RWPE2 (cell line): Measurements from ENCODE around the gene P2RX6.
"Not testable (repeated sequence)": the region's sequence is repeated elsewhere in the genome, so short reads cannot be mapped to it uniquely, and the experiment has no call there.

Experiments
- ATAC-seq: fragments of 200-7000 bp; cut with Tn5 transposase; 3 replicates; pipeline ENCODE4 v1.9.1; 2021; ENCODE audit warnings: low read depth
- DNase-seq: peaks from one replicate; pipeline ENCODE4 v3.0.0-alpha.2; 2020; ENCODE audit warnings: low spot score
- H3K27ac ChIP-seq: fragments of 450-650 bp; 2 replicates; pipeline ENCODE4 v1.5.1; 2017; ENCODE audit warnings: mild to moderate bottlenecking; ENCODE audit not compliant: poor library complexity, severe bottlenecking
- H3K27me3 ChIP-seq: fragments of 250-450 bp; sonication (Bioruptor Pico); 2 replicates; pipeline ENCODE4 v1.5.1; 2021; ENCODE audit warnings: mild to moderate bottlenecking, moderate library complexity; ENCODE audit not compliant: insufficient read depth, poor library complexity, severe bottlenecking
- H3K36me3 ChIP-seq: fragments of 250-450 bp; sonication (Bioruptor Pico); 2 replicates; pipeline ENCODE4 v1.5.1; 2020; ENCODE audit warnings: low read depth, mild to moderate bottlenecking, moderate library complexity
- H3K4me1 ChIP-seq: fragments of 250-450 bp; sonication (Bioruptor Pico); 2 replicates; pipeline ENCODE4 v1.5.1; 2021; ENCODE audit warnings: mild to moderate bottlenecking, moderate library complexity; ENCODE audit not compliant: insufficient read depth, poor library complexity, severe bottlenecking
- H3K4me3 ChIP-seq: fragments of 250-450 bp; sonication (Bioruptor Pico); 2 replicates; pipeline ENCODE4 v1.5.1; 2021; ENCODE audit warnings: mild to moderate bottlenecking, moderate library complexity; ENCODE audit not compliant: severe bottlenecking
- H3K9me3 ChIP-seq: fragments of 250-450 bp; sonication (Bioruptor Pico); 2 replicates; pipeline ENCODE4 v1.5.1; 2021; ENCODE audit warnings: mild to moderate bottlenecking, moderate library complexity; ENCODE audit not compliant: severe bottlenecking
- TF ChIP-seq, protein P1 (sequence below): fragments of 450-650 bp; IDR thresholded peaks from one replicate; pipeline ENCODE4 v1.5.1; 2017; ENCODE audit warnings: mild to moderate bottlenecking, moderate library complexity; ENCODE audit not compliant: poor library complexity, severe bottlenecking

P2RX6 gene

GRCh38 chr22:20968281-20968977 lies 46.5 kb upstream of the P2RX6 start:
- TF ChIP-seq, protein P1, sequence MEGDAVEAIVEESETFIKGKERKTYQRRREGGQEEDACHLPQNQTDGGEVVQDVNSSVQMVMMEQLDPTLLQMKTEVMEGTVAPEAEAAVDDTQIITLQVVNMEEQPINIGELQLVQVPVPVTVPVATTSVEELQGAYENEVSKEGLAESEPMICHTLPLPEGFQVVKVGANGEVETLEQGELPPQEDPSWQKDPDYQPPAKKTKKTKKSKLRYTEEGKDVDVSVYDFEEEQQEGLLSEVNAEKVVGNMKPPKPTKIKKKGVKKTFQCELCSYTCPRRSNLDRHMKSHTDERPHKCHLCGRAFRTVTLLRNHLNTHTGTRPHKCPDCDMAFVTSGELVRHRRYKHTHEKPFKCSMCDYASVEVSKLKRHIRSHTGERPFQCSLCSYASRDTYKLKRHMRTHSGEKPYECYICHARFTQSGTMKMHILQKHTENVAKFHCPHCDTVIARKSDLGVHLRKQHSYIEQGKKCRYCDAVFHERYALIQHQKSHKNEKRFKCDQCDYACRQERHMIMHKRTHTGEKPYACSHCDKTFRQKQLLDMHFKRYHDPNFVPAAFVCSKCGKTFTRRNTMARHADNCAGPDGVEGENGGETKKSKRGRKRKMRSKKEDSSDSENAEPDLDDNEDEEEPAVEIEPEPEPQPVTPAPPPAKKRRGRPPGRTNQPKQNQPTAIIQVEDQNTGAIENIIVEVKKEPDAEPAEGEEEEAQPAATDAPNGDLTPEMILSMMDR = no peak
- no peak for DNase-seq
- Histone ChIP-seq H3K4me1 (no peaks in the 10 kb centered on the region), H3K4me3 (no peak overlapping the region), H3K36me3 (no peaks in the 10 kb centered on the region), H3K27ac (no peak overlapping the region), H3K9me3 (no peaks in the 10 kb centered on the region), H3K27me3 (no peaks in the 10 kb centered on the region)
- ATAC-seq = no peak

DNA sequence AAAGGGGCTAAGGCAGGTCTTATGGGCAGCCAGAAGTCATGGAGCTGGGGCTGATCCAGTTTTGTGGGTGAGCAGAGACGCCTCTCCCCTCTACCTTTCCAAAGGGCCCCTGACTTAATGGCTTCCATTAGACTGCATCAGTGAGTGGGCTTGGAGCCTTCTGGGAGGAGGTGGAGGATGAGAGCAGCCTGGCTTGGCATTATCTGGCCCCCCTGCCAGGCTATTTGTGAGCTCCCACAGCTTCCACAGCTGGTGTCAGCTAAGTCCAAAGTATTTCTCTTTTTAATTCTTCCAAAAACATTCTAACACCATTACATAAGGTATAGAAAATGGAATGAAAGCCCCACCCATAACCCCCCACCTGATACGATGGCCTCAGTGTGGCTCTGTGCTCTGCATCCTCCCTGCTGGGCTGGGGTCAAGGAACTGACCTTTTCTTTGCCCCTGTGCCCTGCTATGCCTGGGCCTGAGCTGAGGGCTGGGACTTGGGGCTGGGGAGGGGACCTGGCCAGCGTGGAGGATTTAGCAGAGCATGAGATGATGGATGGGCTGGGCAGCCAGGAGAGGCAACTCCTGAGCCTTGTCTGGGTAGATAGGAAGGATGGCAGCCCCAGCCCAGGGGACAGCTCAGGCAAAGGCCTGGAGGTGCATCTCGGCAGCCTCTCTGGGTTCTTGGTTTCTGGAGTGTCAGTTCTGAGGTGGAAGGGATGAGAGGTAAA lies 43.9 kb upstream of the P2RX6 start:
- H3K27me3 ChIP-seq = no peaks in the 10 kb centered on the region
- ATAC-seq (no peak), DNase-seq (no peak)
- H3K9me3 ChIP-seq = no peaks in the 10 kb centered on the region
- no peak overlapping the region for H3K27ac ChIP-seq
- TF ChIP-seq, protein P1 = no peak
- H3K36me3 ChIP-seq = no peaks in the 10 kb centered on the region
- H3K4me3 ChIP-seq = no peak overlapping the region
- H3K4me1 ChIP-seq = no peaks in the 10 kb centered on the region

GRCh38 chr22:20972014-20972694 lies 42.8 kb upstream of the P2RX6 start:
- not testable (repeated sequence) for ATAC-seq

GRCh38 chr22:20972933-20973577 lies 41.9 kb upstream of the P2RX6 start:
- no peaks in the 10 kb centered on the region for H3K4me1 ChIP-seq
- TF ChIP-seq, protein P1 = no peak
- no peaks in the 10 kb centered on the region for H3K36me3 ChIP-seq

More at GRCh38 chr22:20972014-20972694, 42.8 kb upstream of the P2RX6 start:
- not testable (repeated sequence) for H3K4me3 ChIP-seq, H3K36me3 ChIP-seq, DNase-seq, H3K27me3 ChIP-seq, H3K27ac ChIP-seq, H3K9me3 ChIP-seq, H3K4me1 ChIP-seq

DNA sequence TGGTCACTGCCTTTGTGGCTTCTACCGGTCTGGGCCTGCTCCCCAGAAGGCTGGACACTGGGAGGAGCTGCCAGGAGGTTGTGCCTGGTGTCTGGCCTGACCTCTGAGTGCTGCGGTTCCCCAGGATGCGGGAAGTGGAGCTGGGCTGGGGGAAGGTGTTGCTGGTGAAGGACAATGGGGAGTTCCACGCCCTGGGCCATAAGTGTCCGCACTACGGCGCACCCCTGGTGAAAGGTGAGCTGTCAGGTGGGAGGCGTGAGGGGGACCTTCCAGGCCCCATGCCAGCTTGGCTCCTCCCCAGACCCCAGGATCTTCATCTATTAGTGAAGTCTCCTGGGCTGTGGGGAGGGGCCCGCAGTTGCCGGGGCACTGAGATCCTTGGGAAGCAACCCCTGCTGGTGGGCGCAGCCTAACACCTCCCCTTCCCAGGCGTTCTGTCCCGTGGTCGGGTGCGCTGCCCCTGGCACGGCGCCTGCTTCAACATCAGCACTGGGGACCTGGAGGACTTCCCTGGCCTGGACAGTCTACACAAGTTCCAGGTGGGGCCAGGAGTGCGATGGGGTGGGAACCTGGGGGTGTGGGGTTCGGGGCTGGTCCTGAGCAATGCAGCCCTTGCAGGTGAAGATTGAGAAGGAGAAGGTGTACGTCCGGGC lies 41.2 kb upstream of the P2RX6 start:
- H3K36me3 ChIP-seq = no peaks in the 10 kb centered on the region
- no peak overlapping the region for H3K4me3 ChIP-seq
- no peaks in the 10 kb centered on the region for H3K27me3 ChIP-seq
- no peaks in the 10 kb centered on the region for H3K9me3 ChIP-seq
- ATAC-seq (no peak), DNase-seq (no peak)
- no peaks in the 10 kb centered on the region for H3K4me1 ChIP-seq
- TF ChIP-seq, protein P1 = no peak
- H3K27ac ChIP-seq = no peak overlapping the region

More at GRCh38 chr22:20972933-20973577, 41.9 kb upstream of the P2RX6 start:
- Histone ChIP-seq H3K4me3 (no peak overlapping the region), H3K27me3 (no peaks in the 10 kb centered on the region), H3K27ac (no peak overlapping the region), H3K9me3 (no peaks in the 10 kb centered on the region)
- ATAC-seq (no peak), DNase-seq (no peak)
